LNCAP (cell line): ENCODE results near the gene DDX11.
"Not testable (repeated sequence)": the region's sequence is repeated elsewhere in the genome, so short reads cannot be mapped to it uniquely, and the experiment has no call there.

Source experiments
- TF ChIP-seq, protein P1 (sequence below): fragments of 450-650 bp; IDR thresholded peaks from 2 replicates; pipeline ENCODE4 v1.5.1; 2017; ENCODE audit warnings: mild to moderate bottlenecking

Gene DDX11

DNA sequence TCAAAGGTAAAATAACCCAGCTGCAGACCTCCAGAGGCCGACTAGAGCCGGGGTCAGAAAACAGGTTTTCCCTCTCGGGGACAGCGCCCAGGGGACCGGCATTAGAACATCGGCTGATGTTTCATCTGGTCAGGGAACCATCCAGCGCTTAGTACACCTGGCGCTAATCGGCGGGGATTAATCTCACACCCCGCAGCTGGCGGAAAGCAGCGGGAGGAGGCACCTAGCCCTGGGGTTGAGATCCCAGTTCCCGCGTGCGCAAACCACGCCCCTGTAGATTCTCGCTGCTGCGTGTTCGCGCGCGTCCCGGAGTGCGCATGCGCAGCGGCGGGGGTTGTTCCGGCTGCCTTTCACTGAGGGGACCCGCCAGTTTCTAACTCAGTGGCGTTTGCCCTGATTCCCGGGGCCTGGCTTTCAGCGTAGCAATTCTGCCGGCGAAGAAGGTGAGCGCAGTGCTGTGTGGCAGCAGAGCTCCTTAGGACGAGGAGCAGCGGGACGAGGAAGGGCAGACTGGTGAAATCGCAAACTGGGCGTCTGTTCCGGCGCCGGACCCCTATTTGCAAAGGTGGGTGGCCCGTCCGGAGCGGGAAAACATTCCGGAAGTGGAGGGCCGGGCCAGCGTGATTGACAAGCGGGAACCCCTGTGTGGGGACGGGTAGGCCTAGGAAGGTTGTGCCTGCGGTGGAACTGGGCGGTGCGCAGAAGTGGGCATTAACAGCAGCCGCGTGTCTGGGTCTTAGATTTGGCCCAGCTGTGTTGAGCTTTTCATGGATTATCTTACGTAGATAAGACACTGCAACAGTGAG lies at the start of gene DDX11:
Gene DDX11 (plus strand): TSS at position 334 of the 806 bp plus-strand sequence. CDS start 4,534 bp downstream, outside the sequence.
- TF ChIP-seq, protein P1, sequence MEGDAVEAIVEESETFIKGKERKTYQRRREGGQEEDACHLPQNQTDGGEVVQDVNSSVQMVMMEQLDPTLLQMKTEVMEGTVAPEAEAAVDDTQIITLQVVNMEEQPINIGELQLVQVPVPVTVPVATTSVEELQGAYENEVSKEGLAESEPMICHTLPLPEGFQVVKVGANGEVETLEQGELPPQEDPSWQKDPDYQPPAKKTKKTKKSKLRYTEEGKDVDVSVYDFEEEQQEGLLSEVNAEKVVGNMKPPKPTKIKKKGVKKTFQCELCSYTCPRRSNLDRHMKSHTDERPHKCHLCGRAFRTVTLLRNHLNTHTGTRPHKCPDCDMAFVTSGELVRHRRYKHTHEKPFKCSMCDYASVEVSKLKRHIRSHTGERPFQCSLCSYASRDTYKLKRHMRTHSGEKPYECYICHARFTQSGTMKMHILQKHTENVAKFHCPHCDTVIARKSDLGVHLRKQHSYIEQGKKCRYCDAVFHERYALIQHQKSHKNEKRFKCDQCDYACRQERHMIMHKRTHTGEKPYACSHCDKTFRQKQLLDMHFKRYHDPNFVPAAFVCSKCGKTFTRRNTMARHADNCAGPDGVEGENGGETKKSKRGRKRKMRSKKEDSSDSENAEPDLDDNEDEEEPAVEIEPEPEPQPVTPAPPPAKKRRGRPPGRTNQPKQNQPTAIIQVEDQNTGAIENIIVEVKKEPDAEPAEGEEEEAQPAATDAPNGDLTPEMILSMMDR: not testable (repeated sequence)

DNA sequence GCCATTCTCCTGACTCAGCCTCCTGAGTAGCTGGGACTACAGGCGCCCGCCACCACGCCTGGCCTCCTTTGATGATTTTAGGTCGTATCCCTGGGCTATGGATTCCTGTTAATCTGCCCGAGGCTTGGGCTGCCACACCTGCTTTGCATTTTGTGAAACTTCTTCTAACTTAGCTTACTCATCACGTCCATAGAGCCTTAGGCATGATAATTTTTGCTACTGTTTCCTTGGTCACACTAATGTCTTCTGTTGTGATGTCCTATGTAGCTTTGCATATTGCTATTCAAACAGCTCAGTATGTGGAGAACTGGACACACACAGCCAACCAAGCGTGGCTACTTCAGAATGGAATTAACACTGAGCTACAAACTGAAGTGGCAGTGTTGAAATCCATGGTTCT lies 47.5 kb upstream of the DDX11 start:
- TF ChIP-seq, protein P1: no peak

DNA sequence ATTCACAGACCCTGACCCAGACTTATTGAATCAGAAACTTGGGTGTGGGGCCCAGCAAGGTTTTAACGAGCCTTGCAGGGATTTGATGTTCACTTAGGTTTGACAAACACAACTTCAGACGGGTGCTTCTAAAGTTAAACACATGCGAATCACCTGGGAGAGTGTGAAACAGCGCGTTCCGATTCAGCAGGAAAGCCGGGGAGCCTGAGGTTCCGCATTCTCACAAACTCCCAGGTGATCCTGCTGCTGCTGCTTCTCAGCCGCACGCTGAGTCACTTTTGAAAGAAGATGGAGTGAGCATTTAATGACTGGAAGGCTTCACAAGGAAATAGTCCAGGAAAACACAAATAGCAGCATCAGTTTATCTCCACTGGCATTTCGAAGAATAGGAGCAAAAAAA lies 44.2 kb upstream of the DDX11 start:
- TF ChIP-seq, protein P1: no peak

DNA sequence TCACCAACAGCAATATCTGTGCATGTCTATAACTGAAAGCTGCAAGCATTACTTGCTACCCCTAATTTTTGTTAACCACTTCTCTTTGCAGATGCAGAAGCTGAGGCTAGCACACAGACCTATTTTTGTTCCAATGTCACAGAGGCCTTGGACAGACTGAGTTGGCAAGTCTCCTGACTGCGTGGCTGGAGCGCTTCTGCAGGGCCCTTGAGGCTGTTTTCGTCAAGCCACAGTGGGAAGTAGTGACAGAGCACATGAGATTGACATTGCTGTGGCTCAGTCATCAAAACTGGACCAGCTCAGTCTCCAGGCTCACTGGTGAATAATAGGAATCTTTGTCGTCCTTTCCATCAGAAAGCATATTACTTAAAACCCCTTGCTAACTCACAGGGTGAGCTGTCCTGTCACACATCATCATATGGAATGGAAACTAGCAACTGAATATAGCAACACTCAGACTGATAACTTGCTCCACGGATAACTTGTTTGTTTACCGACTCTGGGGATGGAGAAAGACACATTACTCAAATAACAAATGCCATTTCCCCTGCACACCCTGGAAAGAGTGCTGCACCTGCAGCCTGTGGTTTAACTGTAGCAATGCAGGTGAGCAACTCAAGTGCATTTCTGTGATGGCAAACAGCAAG lies 43.6 kb upstream of the DDX11 start:
- TF ChIP-seq, protein P1: no peak

DNA sequence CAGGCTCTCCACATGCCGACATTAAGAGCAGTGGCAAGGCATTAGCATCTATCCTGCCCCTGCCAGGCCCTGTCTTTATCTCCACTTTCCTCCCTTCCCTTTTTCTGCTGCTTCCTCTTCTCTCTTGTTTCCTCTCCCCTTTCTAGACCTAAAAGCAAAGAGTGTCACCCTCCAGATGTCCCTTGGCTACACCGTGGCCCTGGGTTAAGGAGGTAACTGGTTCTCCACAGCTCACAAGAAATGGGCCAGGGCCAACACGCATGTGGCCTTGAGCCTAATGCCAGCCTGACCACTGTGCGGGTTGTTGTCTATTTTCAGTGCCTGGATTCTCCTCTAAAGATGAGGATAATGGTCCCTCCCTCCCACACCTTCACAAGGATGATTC lies 41.7 kb upstream of the DDX11 start:
- TF ChIP-seq, protein P1: no peak

DNA sequence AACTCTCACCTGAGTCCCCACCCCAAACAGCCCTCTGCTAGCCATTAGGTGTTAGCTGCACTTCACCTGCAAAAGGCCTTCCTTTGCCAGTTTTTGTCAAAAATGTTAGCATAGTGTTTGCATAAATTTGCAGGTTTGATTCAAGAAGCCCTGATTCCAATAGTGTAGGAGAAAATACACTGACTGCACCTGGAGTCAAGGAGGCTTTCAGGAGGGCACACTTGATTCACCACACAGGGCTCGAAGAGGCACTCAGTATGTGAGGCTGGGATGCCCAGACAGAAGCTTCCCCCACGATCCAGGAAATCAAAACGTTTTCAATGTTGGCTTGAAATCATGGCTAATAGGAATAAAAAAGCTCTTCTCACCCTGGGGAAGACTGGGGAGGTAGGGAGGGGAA lies 40.5 kb upstream of the DDX11 start:
- TF ChIP-seq, protein P1: no peak

DNA sequence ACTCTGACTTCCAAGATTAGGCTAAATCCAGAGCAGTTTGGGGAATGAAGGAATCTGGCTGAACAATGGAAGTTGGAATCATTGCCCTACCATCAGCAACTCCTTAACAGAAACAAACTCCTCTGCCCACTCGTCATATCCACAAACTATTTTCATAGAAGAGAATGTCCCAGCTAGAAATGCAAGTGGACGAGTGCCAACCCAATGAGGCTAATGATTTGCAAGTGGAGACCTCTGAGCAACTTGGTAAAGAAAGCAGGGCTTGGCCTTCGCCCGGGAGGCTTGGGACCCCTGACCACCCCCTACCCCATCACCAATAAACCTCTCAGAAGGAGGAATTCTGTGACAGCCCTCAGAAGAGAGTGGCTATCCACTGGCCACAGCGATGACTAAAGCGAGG lies 40.0 kb upstream of the DDX11 start:
- TF ChIP-seq, protein P1: no peak
